ENCODE data around the gene HAUS5.

GRCh38 chr19:35608251-35608650 is 4.3 kb upstream of the HAUS5 start:
- no peak for TF ChIP-seq E2F6 (IDR thresholded peaks at IDR 0.05)
- no peak for TF ChIP-seq TEAD4 (IDR thresholded peaks at IDR 0.05; ENCODE audit: low read depth, low read length)
- no peak for TF ChIP-seq EGR1 (IDR thresholded peaks at IDR 0.05; ENCODE audit: borderline replicate concordance, low read depth, low read length)
- no peak for TF ChIP-seq CTCF (IDR thresholded peaks at IDR 0.05; ENCODE audit: control extremely low read depth in 1 of 3, insufficient read depth in 1 of 3, low read depth in 1 of 3, low read length in 3 of 3)
- no peak for TF ChIP-seq POLR2AphosphoS5 (IDR thresholded peaks at IDR 0.05; ENCODE audit: low read depth, low read length)
- TF ChIP-seq CHD1 (IDR thresholded peaks at IDR 0.05; ENCODE audit: low read depth, low read length): no peak
- TF ChIP-seq MAX (IDR thresholded peaks at IDR 0.05): no peak
- no peak for TF ChIP-seq POLR2A (IDR thresholded peaks at IDR 0.05; ENCODE audit: control extremely low read depth in 1 of 2, low read depth in 2 of 2, low read length in 2 of 2)
- TF ChIP-seq EZH2 (IDR thresholded peaks at IDR 0.05; ENCODE audit: low read depth, low read length, severe bottlenecking): no peak
